HG03196 (cell line): Measurements from ENCODE around the gene LRRC8D.

ENCODE experiments used
- ATAC-seq: cut with Tn5 transposase; IDR thresholded peaks from one replicate; pipeline ENCODE4 v1.9.1; 2021; ENCODE audit not compliant: unreplicated experiment

LRRC8D gene

GRCh38 chr1:89894210-89895201, 73.7 kb downstream of the LRRC8D start:
- no peak for ATAC-seq

GRCh38 chr1:89896105-89896942, 75.5 kb downstream of the LRRC8D start:
- no peak for ATAC-seq

- no peak for ATAC-seq
Measured at GRCh38 chr1:89897347-89898133, 76.7 kb downstream of the LRRC8D start.

GRCh38 chr1:89898150-89898549, 77.3 kb downstream of the LRRC8D start:
- ATAC-seq, result no peak

GRCh38 chr1:89898695-89899470, 78.1 kb downstream of the LRRC8D start:
- ATAC-seq, result no peak

- no peak for ATAC-seq
Measured at GRCh38 chr1:89900323-89900722, 79.5 kb downstream of the LRRC8D start.

DNA sequence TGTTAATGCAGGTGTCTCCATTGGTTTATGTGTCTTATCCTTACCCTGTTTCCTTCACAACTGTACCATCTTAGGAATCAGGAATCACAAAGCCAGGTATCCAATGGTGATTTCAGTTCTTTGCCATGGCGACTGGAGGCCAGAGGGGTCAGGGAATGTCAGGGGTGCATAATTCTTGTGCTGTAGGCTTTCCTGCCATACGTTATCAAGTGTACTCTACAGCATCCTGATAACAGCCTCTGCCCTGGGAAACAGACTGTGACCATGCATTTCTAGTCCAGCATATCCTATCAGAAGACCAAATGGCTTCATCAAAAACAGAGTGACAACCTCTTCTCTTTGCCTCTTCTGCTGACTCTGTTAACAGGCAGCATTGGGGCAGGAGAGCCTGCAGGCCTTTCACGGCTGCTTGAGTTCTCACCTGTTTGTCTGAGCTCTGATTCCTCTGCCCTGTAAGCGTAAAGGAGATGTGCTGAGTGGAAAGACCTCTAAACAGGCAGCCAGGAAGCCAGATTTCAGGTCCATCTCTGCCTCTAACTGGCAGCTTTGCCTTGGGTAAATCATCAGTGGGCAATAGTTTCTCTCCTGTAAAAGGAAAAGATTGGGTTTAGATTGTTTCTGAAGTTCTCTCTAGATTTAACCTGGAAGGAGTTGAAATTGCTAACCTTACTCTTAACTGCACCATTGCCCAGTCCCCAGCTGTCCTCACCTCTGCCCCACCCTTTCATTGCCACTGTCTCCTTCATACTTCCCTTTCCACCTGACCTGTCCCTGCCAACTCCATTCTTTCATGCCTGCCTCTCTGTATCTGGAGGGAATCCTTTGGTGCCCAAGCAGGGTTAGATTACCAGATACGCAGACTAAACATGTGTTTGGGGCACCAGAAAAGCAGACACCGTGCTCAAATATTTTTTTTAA, 80.2 kb downstream of the LRRC8D start:
- ATAC-seq, result no peak

- ATAC-seq, result no peak
Measured at GRCh38 chr1:89901957-89902669, 81.3 kb downstream of the LRRC8D start.

- no peak for ATAC-seq
Measured at GRCh38 chr1:89903550-89903949, 82.7 kb downstream of the LRRC8D start.

GRCh38 chr1:89904219-89904980, 83.6 kb downstream of the LRRC8D start:
- ATAC-seq, result no peak

DNA sequence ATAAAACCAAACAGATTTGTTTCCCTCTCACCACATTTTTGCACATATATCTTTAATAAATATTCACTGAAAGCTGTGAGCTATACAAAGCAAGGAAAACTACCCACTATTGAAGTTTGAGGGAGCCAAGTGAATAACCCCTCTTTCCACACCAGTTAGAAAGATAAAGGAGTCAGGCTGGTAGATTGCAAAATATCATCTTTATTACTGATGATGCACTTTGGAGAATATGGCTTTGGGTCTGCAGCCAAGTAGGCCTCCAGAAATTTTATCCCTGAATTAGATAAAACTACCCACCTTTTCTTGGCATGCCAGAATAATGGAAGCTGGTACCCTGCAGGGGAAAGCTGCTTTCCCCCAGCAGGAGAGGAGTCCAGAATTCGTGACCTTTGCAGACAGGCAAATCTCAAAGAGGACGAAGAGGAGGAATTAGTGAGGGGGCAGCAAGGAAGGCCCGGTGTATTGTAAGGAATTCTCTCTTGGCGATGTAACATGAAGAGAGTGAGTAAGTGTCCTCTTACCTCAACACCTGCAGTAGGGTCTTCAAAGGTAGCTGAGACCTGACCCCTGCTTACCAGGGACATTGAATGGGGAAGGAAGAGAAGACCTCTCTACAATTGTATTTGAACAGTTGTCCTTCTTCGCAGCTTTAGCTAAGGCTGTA, 84.7 kb downstream of the LRRC8D start:
- ATAC-seq, result no peak

DNA sequence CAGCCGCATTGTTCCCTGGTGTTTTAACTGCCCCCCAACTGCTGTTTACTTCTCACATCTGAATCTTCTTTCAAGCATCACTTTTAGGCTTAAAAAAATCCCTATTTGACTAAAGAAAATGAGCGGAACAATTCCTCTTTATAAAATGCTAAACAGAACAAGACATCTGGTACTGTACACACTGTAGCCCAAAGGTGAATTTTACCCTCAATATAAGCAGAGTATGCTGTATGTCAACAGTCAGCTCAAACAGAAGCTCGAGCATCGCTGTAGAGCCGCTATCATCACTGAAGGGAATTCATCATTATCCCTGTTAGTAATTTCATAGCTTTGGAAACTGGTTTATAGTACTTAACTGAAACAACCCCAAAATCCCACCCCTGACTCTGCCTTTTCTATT, 85.3 kb downstream of the LRRC8D start:
- ATAC-seq, result no peak

DNA sequence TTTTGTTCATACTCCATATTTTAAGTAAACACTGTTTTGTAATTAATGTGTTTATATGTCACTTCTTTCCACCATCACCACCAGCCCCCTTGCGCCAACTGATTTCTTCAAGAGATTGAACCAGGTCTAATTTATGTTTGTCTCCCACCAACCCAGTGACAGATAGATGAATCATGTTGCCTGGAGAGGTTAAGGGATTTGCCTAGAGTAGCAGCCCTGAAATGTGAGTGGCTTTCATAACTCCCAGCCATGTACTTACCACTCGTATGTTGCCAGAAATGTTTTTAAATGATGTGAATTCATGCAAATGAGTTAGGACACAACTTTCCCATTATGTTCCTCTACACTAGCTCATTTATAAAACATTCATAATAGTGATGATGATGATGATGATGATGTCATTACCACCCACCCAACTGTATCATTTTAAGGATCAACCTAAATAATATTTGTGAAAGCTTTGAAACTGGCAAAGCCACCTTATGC, 86.9 kb downstream of the LRRC8D start:
- ATAC-seq, result no peak

GRCh38 chr1:89908273-89908671, 87.4 kb downstream of the LRRC8D start:
- ATAC-seq, result no peak

GRCh38 chr1:89908672-89909436, 88.0 kb downstream of the LRRC8D start:
- no peak for ATAC-seq

- no peak for ATAC-seq
Measured at GRCh38 chr1:89910268-89910667, 89.4 kb downstream of the LRRC8D start.
